ENCODE data around the gene SPATA17. TPM values are rescaled to one million over a fixed set of nuclear protein-coding genes. Genes with fewer than 3 reads are reported as not detected.

Gene SPATA17
- total RNA-seq, 2 experiments from 2014 or later, result not detected

DNA sequence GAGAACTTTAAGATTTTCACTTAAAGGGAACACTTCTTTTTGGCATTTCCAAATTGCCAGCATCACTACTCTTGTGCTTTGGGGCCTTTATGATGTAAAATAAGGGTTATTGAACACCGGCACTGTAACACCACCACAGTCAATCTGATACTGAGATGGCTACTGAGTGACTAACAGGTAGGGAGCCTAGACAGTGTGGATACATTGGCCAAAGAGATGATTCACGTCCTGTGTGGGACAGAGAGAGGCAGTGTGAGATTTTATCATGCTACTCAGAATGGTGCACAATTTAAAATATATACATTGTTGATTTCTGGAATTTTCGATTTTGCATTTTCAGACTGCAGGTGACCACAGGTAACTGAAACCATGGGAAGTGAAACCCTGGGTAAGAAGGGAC is 261.6 kb downstream of the SPATA17 start:
- Mint-ChIP-seq H3K36me3 (ENCODE audit: low read depth) (no peaks in the 10 kb centered on the region), H3K27me3 (no peaks in the 10 kb centered on the region), H3K9me3 (no peaks in the 10 kb centered on the region), H3K27ac (no peak overlapping the region), H3K4me1 (ENCODE audit: low read depth) (no peaks in the 10 kb centered on the region), H3K4me3 (no peak overlapping the region)
- CTCF ChIA-PET, result no interaction called here
- TF ChIP-seq, protein P1, sequence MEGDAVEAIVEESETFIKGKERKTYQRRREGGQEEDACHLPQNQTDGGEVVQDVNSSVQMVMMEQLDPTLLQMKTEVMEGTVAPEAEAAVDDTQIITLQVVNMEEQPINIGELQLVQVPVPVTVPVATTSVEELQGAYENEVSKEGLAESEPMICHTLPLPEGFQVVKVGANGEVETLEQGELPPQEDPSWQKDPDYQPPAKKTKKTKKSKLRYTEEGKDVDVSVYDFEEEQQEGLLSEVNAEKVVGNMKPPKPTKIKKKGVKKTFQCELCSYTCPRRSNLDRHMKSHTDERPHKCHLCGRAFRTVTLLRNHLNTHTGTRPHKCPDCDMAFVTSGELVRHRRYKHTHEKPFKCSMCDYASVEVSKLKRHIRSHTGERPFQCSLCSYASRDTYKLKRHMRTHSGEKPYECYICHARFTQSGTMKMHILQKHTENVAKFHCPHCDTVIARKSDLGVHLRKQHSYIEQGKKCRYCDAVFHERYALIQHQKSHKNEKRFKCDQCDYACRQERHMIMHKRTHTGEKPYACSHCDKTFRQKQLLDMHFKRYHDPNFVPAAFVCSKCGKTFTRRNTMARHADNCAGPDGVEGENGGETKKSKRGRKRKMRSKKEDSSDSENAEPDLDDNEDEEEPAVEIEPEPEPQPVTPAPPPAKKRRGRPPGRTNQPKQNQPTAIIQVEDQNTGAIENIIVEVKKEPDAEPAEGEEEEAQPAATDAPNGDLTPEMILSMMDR (IDR thresholded peaks at IDR 0.05), result no peak
- ATAC-seq (no peak), DNase-seq (no peak)
- intact Hi-C loops (cut with micrococcal nuclease), result no loop called here
- POLR2A ChIA-PET, result no interaction called here

DNA sequence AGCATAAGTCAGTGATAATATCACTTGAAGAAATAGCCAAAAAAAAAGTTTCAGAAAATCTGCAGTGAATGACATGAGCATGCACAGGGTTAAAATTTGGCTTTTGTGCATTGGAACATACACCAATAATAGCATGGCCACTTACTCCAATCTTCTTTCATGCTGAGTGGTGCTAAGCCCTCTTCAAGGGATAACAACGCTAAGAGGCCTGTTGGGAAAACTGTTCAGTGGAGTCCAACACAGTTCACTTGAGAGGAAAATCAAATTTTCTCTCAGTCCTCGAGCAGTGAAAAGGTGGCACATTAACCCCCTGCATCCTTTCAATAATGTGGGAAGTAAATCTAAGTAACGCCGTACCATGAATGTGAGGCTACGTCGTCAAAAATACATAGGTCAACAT is 264.7 kb downstream of the SPATA17 start:
- TF ChIP-seq, protein P1 (IDR thresholded peaks at IDR 0.05), result no peak
- intact Hi-C loops (cut with micrococcal nuclease), result no loop called here
- Mint-ChIP-seq H3K9me3 (peaks cover under 1% of the 10 kb centered on the region), H3K4me3 (no peak overlapping the region), H3K27me3 (no peaks in the 10 kb centered on the region), H3K27ac (no peak overlapping the region), H3K4me1 (ENCODE audit: low read depth) (no peaks in the 10 kb centered on the region), H3K36me3 (ENCODE audit: low read depth) (no peaks in the 10 kb centered on the region)
- CTCF ChIA-PET, result no interaction called here
- ATAC-seq (no peak), DNase-seq (no peak)
- POLR2A ChIA-PET, result no interaction called here

DNA sequence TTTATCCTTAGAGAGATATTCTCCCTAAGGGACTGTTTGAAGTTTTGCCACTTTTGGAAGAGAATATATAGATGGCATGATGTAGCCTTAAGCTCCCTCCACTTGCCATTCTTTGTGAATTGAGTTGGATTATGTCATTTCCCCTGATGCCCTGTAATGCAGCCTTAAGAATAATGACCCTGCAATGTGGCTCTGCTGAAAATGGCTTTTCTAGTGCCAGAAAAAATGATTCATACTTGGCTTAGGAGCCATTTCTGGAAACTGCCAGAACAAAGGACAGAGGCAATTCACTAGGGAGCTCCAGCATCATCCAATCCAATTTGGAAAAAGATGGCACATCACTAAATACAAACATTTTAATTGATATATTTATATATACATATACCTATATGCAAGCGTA is 265.3 kb downstream of the SPATA17 start:
- TF ChIP-seq, protein P1 (IDR thresholded peaks at IDR 0.05), result no peak
- H3K27ac Mint-ChIP-seq, result no peak overlapping the region
- H3K9me3 Mint-ChIP-seq, result peaks cover 2% of the 10 kb centered on the region
- no peak overlapping the region for H3K4me3 Mint-ChIP-seq
- H3K36me3 Mint-ChIP-seq (ENCODE audit: low read depth), result no peaks in the 10 kb centered on the region
- no peaks in the 10 kb centered on the region for H3K27me3 Mint-ChIP-seq
- intact Hi-C loops (cut with micrococcal nuclease), result no loop called here
- no peaks in the 10 kb centered on the region for H3K4me1 Mint-ChIP-seq (ENCODE audit: low read depth)
- CTCF ChIA-PET, result no interaction called here
- DNase-seq (no peak), ATAC-seq (no peak)
- POLR2A ChIA-PET, result no interaction called here

DNA sequence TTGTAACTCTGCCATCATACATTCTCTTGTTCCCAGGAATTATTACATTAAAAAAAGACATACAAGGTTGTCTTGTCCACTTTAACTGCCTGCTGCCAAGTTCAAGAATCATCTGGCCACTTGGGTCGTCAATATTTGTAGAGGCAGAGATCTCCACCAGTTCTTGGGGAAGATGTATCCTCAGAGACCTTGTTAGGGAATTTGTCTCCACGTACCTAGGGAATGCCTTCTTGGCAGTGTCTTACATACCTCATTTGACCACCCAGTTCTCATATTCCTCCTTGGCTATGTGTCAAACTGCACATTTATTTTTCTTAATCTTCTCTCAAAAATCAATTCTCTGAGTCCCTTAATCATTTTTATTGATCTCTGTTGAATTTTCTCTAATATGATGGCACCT is 266.0 kb downstream of the SPATA17 start:
- ChIA-PET POLR2A (no interaction called here), CTCF (no interaction called here)
- Mint-ChIP-seq H3K4me3 (no peak overlapping the region), H3K9me3 (peaks cover 2% of the 10 kb centered on the region), H3K36me3 (ENCODE audit: low read depth) (no peaks in the 10 kb centered on the region), H3K4me1 (ENCODE audit: low read depth) (no peaks in the 10 kb centered on the region), H3K27ac (no peak overlapping the region), H3K27me3 (no peaks in the 10 kb centered on the region)
- intact Hi-C loops (cut with micrococcal nuclease), result no loop called here
- TF ChIP-seq, protein P1 (IDR thresholded peaks at IDR 0.05), result no peak
- no peak for ATAC-seq
- DNase-seq, result no peak

DNA sequence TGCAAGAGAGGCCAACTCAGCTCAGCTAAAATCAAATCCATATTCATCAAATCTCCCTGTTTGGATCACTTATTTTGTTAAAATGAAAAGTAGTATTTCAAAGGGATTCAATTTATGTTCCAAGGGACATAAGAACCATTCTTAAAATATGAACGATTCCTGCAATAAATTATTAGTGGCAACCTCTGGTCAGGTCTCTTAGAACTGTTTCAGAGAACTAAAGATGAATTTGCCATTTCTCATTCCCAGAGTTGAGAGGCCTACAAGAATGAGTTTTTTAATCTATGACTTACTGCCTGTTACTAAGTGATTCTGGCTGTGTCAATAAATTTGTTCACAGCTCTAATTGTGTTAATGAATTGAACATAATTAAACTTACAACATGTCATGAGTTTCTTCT is 268.5 kb downstream of the SPATA17 start:
- intact Hi-C loops (cut with micrococcal nuclease), result no loop called here
- TF ChIP-seq, protein P1 (IDR thresholded peaks at IDR 0.05), result no peak
- Mint-ChIP-seq H3K27ac (no peak overlapping the region), H3K9me3 (peaks cover 2% of the 10 kb centered on the region), H3K27me3 (no peaks in the 10 kb centered on the region), H3K4me1 (ENCODE audit: low read depth) (no peaks in the 10 kb centered on the region), H3K4me3 (no peak overlapping the region), H3K36me3 (ENCODE audit: low read depth) (no peaks in the 10 kb centered on the region)
- DNase-seq (no peak), ATAC-seq (no peak)
- POLR2A ChIA-PET, result no interaction called here
- CTCF ChIA-PET, result no interaction called here
